ENCODE results near the gene ALKBH4.

Gene ALKBH4

GRCh38 chr7:102446387-102447156 lies 18.1 kb downstream of the ALKBH4 start:
- DNase-seq, result no peak

GRCh38 chr7:102445674-102446071 lies 19.0 kb downstream of the ALKBH4 start:
- Histone ChIP-seq H3K27me3 (no peaks in the 10 kb centered on the region), H3K36me3 (peaks cover 23% of the 10 kb centered on the region), H3K4me1 (peaks cover 6% of the 10 kb centered on the region), H3K4me3 (ENCODE audit: low read depth, low read length) (no peak overlapping the region), H3K9me3 (no peaks in the 10 kb centered on the region)
- no peak for TF ChIP-seq CTCF (IDR thresholded peaks at IDR 0.05; ENCODE audit: low read depth, low read length)
- DNase-seq, result no peak

More at GRCh38 chr7:102446387-102447156, 18.1 kb downstream of the ALKBH4 start:
- Histone ChIP-seq H3K9me3 (no peaks in the 10 kb centered on the region), H3K4me1 (peaks cover 3% of the 10 kb centered on the region), H3K4me3 (ENCODE audit: low read depth, low read length) (no peak overlapping the region), H3K27me3 (no peaks in the 10 kb centered on the region), H3K36me3 (peaks cover 23% of the 10 kb centered on the region)
- TF ChIP-seq CTCF (IDR thresholded peaks at IDR 0.05; ENCODE audit: low read depth, low read length), result no peak

- DNase-seq, result no peak
Observed at GRCh38 chr7:102444961-102445673, 19.5 kb downstream of the ALKBH4 start.

GRCh38 chr7:102439963-102440795 lies 24.5 kb downstream of the ALKBH4 start:
- Histone ChIP-seq H3K36me3 (peaks cover 13% of the 10 kb centered on the region), H3K27me3 (no peaks in the 10 kb centered on the region), H3K4me1 (peaks cover 15% of the 10 kb centered on the region), H3K9me3 (no peaks in the 10 kb centered on the region), H3K4me3 (ENCODE audit: low read depth, low read length) (no peak overlapping the region)
- DNase-seq, result peak; percentile 71
- TF ChIP-seq CTCF (IDR thresholded peaks at IDR 0.05; ENCODE audit: low read depth, low read length), result no peak

More at GRCh38 chr7:102444961-102445673, 19.5 kb downstream of the ALKBH4 start:
- Histone ChIP-seq H3K27me3 (no peaks in the 10 kb centered on the region), H3K4me1 (peaks cover 11% of the 10 kb centered on the region), H3K4me3 (ENCODE audit: low read depth, low read length) (no peak overlapping the region), H3K36me3 (peaks cover 23% of the 10 kb centered on the region), H3K9me3 (no peaks in the 10 kb centered on the region)
- no peak for TF ChIP-seq CTCF (IDR thresholded peaks at IDR 0.05; ENCODE audit: low read depth, low read length)

- TF ChIP-seq CTCF (IDR thresholded peaks at IDR 0.05; ENCODE audit: low read depth, low read length), result no peak
- H3K27me3 ChIP-seq, result no peaks in the 10 kb centered on the region
- peaks cover 7% of the 10 kb centered on the region; the same call in 1 of the 2 replicates for H3K36me3 ChIP-seq
- peaks cover 13% of the 10 kb centered on the region for H3K4me1 ChIP-seq
- DNase-seq, result no peak
- no peak overlapping the region for H3K4me3 ChIP-seq (ENCODE audit: low read depth, low read length)
- H3K9me3 ChIP-seq, result no peaks in the 10 kb centered on the region
Observed at GRCh38 chr7:102436118-102436517, 28.5 kb downstream of the ALKBH4 start.
